OCI-M2 (cell line): ENCODE results near the gene SLC2A3.
"Not testable (repeated sequence)": the region's sequence is repeated elsewhere in the genome, so short reads cannot be mapped to it uniquely, and the experiment has no call there.

ENCODE experiments used
- DNase-seq: peaks from one replicate; lab custom pipeline; 2025; ENCODE audit not compliant: unreplicated experiment; lab: John Stamatoyannopoulos, UW

The SLC2A3 gene

GRCh38 chr12:7917392-7918267, 18.4 kb downstream of the SLC2A3 start:
- no peak for DNase-seq

- DNase-seq: no peak
These were observed 19.1 kb downstream of the SLC2A3 start for GRCh38 chr12:7916936-7917335.

- no peak for DNase-seq
These were observed 20.2 kb downstream of the SLC2A3 start for GRCh38 chr12:7915661-7916403.

GRCh38 chr12:7910106-7910505, 25.9 kb downstream of the SLC2A3 start:
- DNase-seq: not testable (repeated sequence)

GRCh38 chr12:7907009-7907408, 29.0 kb downstream of the SLC2A3 start:
- no peak for DNase-seq

- DNase-seq: not testable (repeated sequence)
These were observed 29.7 kb downstream of the SLC2A3 start for GRCh38 chr12:7906303-7906702.

- not testable (repeated sequence) for DNase-seq
These were observed 30.3 kb downstream of the SLC2A3 start for GRCh38 chr12:7905600-7906125.

GRCh38 chr12:7905071-7905470, 30.9 kb downstream of the SLC2A3 start:
- DNase-seq: no peak

- DNase-seq: not testable (repeated sequence)
These were observed 33.6 kb downstream of the SLC2A3 start for GRCh38 chr12:7902416-7902815.

GRCh38 chr12:7899755-7900154, 36.2 kb downstream of the SLC2A3 start:
- no peak for DNase-seq

GRCh38 chr12:7896726-7897125, 39.3 kb downstream of the SLC2A3 start:
- DNase-seq: not testable (repeated sequence)

- DNase-seq: no peak
These were observed 43.6 kb downstream of the SLC2A3 start for GRCh38 chr12:7892186-7892980.

GRCh38 chr12:7884689-7885088, 51.3 kb downstream of the SLC2A3 start:
- no peak for DNase-seq

GRCh38 chr12:7881736-7882120, 54.3 kb downstream of the SLC2A3 start:
- DNase-seq: not testable (repeated sequence)

GRCh38 chr12:7880952-7881735, 54.8 kb downstream of the SLC2A3 start:
- not testable (repeated sequence) for DNase-seq

- no peak for DNase-seq
These were observed 56.7 kb downstream of the SLC2A3 start for GRCh38 chr12:7879246-7879645.

GRCh38 chr12:7877420-7877819, 58.6 kb downstream of the SLC2A3 start:
- DNase-seq: no peak

- peak; percentile 12 for DNase-seq
These were observed 63.2 kb downstream of the SLC2A3 start, which contains the start of gene SLC2A14 for GRCh38 chr12:7872566-7873319. Gene SLC2A14, minus strand, starts transcription at chr12:7872915. Its CDS starts 3,035 bp downstream, at chr12:7869880.

- DNase-seq: no peak
These were observed 65.7 kb downstream of the SLC2A3 start for GRCh38 chr12:7870335-7870734.
